Neural cell (in vitro differentiated cells): Measurements from ENCODE around the gene ADGRL1. TPM values are rescaled to one million over a fixed set of nuclear protein-coding genes. Genes with fewer than 3 reads are reported as not detected.

Experiments used
- H2AFZ ChIP-seq: fragments of 200-600, 300-800 bp; sonication (generic), shearing (Covaris generic); 2 replicates; pipeline ENCODE4 v1.6.0; 2014; ENCODE audit warnings: low read depth, mild to moderate bottlenecking, antibody characterized with exemption, low read length, moderate library complexity
- H3F3A ChIP-seq: fragments of 200-600 bp; shearing (Covaris generic); 2 replicates; pipeline ENCODE4 v1.6.1; 2016; ENCODE audit warnings: mild to moderate bottlenecking, moderate library complexity, mixed read lengths, antibody characterized with exemption, low read length; ENCODE audit not compliant: insufficient read depth, poor library complexity, severe bottlenecking
- H3K27ac ChIP-seq: fragments of 200-600, 300-800 bp; sonication (generic), shearing (Covaris generic); 2 replicates; pipeline ENCODE4 v1.5.1; 2014; ENCODE audit warnings: mild to moderate bottlenecking, low read length, moderate library complexity
- H3K27me3 ChIP-seq: fragments of 300-800, 200-600 bp; sonication (generic), shearing (Covaris generic); 2 replicates; pipeline ENCODE4 v1.6.0; 2014; ENCODE audit warnings: mild to moderate bottlenecking, low read depth, low read length, moderate library complexity; ENCODE audit not compliant: insufficient read depth
- H3K36me3 ChIP-seq: fragments of 300-800, 200-600 bp; sonication (generic), shearing (Covaris generic); 2 replicates; pipeline ENCODE4 v1.5.1; 2014; ENCODE audit warnings: mild to moderate bottlenecking, antibody characterized with exemption, low read length, moderate library complexity; ENCODE audit not compliant: insufficient read depth
- H3K4me2 ChIP-seq: fragments of 300-800, 200-600 bp; sonication (generic), shearing (Covaris generic); 2 replicates; pipeline ENCODE4 v1.6.0; 2014; ENCODE audit warnings: mild to moderate bottlenecking, low read length
- H3K4me3 ChIP-seq: fragments of 300-800, 200-600 bp; sonication (generic), shearing (Covaris generic); 2 replicates; pipeline ENCODE4 v1.5.1; 2014; ENCODE audit warnings: mild to moderate bottlenecking, low read length, moderate library complexity
- H3K79me2 ChIP-seq: fragments of 200-600 bp; shearing (Covaris generic); replicated peaks from 2 replicates; pipeline ENCODE4 v1.6.0; 2014; ENCODE audit warnings: mild to moderate bottlenecking, low read length, moderate library complexity; ENCODE audit not compliant: insufficient read depth
- H3K9ac ChIP-seq: fragments of 300-800, 200-600 bp; sonication (generic), shearing (Covaris generic); 2 replicates; pipeline ENCODE4 v1.6.1; 2016; ENCODE audit warnings: mild to moderate bottlenecking, low read length, mixed read lengths
- H3K9me2 ChIP-seq: fragments of 200-600 bp; shearing (Covaris generic); 2 replicates; pipeline ENCODE4 v1.6.1; 2016; ENCODE audit warnings: mild to moderate bottlenecking, low read length, mixed read lengths; ENCODE audit not compliant: insufficient read depth
- H3K9me3 ChIP-seq: fragments of 200-600, 300-800 bp; sonication (generic), shearing (Covaris generic); 2 replicates; pipeline ENCODE4 v1.6.1; 2016; ENCODE audit warnings: mild to moderate bottlenecking, mixed run types, low read length, moderate library complexity, mixed read lengths
- H4K20me1 ChIP-seq: fragments of 200-600 bp; shearing (Covaris generic); 2 replicates; pipeline ENCODE4 v1.6.1; 2016; ENCODE audit warnings: mild to moderate bottlenecking, mixed run types; ENCODE audit not compliant: insufficient read depth
- EP300 ChIP-seq: fragments of 450-650 bp; conservative IDR thresholded peaks from 2 replicates; pipeline ENCODE4 v1.6.1; 2014; ENCODE audit warnings: antibody characterized with exemption, mild to moderate bottlenecking, moderate library complexity; ENCODE audit not compliant: poor library complexity, severe bottlenecking
- EZH2 ChIP-seq: fragments of 200-600, 300-800 bp; shearing (Covaris generic), sonication (generic); IDR thresholded peaks from 2 replicates; pipeline ENCODE4 v1.6.1; 2014; ENCODE audit warnings: antibody characterized with exemption, low read length, borderline replicate concordance, mild to moderate bottlenecking; ENCODE audit not compliant: insufficient read depth, poor library complexity, severe bottlenecking
- MXI1 ChIP-seq: fragments of 450-650 bp; conservative IDR thresholded peaks from 2 replicates; pipeline ENCODE4 v1.6.1; 2014; ENCODE audit warnings: antibody characterized with exemption, mild to moderate bottlenecking; ENCODE audit not compliant: poor library complexity, severe bottlenecking
- POLR2AphosphoS5 ChIP-seq: IDR thresholded peaks from 2 replicates; pipeline ENCODE4 v1.6.1; 2012
- RAD21 ChIP-seq: fragments of 450-650 bp; conservative IDR thresholded peaks from 2 replicates; pipeline ENCODE4 v1.6.1; 2014; ENCODE audit warnings: antibody characterized with exemption, mild to moderate bottlenecking, moderate library complexity
- SMC3 ChIP-seq: fragments of 450-650 bp; conservative IDR thresholded peaks from 2 replicates; pipeline ENCODE4 v1.6.1; 2014; ENCODE audit warnings: antibody characterized with exemption, mild to moderate bottlenecking, moderate library complexity; ENCODE audit not compliant: poor library complexity
- TAF1 ChIP-seq: IDR thresholded peaks from 2 replicates; pipeline ENCODE4 v1.6.1; 2012; ENCODE audit warnings: low read depth
- polyA plus RNA-seq: library from polyadenylated mRNA; depleted of rRNA; stranded (reverse); fragments of >200 nt; gene quantifications from 2 replicates; pipeline ENCODE4 v1.2.3, GENCODE V29; 2014
- TF ChIP-seq, protein P1 (sequence below): IDR thresholded peaks from 2 replicates; pipeline ENCODE4 v1.6.1; 2012; ENCODE audit warnings: borderline replicate concordance
- TF ChIP-seq, protein P2 (sequence below): fragments of 450-650 bp; IDR thresholded peaks from 2 replicates; pipeline ENCODE4 v1.5.1; 2014; ENCODE audit warnings: antibody characterized with exemption, mild to moderate bottlenecking, moderate library complexity; ENCODE audit not compliant: poor library complexity, severe bottlenecking

The ADGRL1 gene
- polyA plus RNA-seq, 1 donor from 2014 or later, result 22.2 TPM

DNA sequence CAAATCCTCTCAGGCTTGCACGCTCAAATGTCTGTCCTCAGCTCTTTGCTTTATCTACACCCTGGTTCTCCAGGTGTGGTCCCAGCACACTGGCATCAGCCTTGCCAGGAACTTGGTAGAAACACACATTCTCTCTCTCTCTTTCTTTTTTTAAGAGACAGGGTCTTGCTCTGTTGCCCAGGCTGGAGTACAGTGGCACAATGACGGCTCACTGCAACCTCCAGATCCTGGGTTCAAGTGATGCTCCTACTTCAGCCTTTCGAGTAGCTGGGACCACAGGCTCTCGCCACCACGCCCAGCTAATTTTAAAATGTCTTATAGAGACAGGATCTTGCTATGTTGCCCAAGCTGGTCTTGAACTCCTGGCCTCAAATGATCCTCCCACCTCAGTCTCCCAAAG, 20.8 kb downstream of the ADGRL1 start:
- Histone ChIP-seq H2AFZ (no peak overlapping the region), H3K36me3 (no peaks in the 10 kb centered on the region), H3K4me2 (no peak overlapping the region), H3K27ac (no peak overlapping the region), H3K79me2 (no peaks in the 10 kb centered on the region), H3K4me3 (no peak overlapping the region), H3K9me3 (no peaks in the 10 kb centered on the region), H3F3A (no peaks in the 10 kb centered on the region), H4K20me1 (peaks cover 20% of the 10 kb centered on the region), H3K9me2 (no peaks in the 10 kb centered on the region), H3K27me3 (no peaks in the 10 kb centered on the region), H3K9ac (no peak overlapping the region)
- no peak for TF ChIP-seq TAF1
- no peak for TF ChIP-seq EZH2
- TF ChIP-seq RAD21, result no peak
- TF ChIP-seq, protein P1, sequence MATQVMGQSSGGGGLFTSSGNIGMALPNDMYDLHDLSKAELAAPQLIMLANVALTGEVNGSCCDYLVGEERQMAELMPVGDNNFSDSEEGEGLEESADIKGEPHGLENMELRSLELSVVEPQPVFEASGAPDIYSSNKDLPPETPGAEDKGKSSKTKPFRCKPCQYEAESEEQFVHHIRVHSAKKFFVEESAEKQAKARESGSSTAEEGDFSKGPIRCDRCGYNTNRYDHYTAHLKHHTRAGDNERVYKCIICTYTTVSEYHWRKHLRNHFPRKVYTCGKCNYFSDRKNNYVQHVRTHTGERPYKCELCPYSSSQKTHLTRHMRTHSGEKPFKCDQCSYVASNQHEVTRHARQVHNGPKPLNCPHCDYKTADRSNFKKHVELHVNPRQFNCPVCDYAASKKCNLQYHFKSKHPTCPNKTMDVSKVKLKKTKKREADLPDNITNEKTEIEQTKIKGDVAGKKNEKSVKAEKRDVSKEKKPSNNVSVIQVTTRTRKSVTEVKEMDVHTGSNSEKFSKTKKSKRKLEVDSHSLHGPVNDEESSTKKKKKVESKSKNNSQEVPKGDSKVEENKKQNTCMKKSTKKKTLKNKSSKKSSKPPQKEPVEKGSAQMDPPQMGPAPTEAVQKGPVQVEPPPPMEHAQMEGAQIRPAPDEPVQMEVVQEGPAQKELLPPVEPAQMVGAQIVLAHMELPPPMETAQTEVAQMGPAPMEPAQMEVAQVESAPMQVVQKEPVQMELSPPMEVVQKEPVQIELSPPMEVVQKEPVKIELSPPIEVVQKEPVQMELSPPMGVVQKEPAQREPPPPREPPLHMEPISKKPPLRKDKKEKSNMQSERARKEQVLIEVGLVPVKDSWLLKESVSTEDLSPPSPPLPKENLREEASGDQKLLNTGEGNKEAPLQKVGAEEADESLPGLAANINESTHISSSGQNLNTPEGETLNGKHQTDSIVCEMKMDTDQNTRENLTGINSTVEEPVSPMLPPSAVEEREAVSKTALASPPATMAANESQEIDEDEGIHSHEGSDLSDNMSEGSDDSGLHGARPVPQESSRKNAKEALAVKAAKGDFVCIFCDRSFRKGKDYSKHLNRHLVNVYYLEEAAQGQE, result no peak
- TF ChIP-seq EP300, result no peak
- TF ChIP-seq SMC3, result no peak
- TF ChIP-seq, protein P2, sequence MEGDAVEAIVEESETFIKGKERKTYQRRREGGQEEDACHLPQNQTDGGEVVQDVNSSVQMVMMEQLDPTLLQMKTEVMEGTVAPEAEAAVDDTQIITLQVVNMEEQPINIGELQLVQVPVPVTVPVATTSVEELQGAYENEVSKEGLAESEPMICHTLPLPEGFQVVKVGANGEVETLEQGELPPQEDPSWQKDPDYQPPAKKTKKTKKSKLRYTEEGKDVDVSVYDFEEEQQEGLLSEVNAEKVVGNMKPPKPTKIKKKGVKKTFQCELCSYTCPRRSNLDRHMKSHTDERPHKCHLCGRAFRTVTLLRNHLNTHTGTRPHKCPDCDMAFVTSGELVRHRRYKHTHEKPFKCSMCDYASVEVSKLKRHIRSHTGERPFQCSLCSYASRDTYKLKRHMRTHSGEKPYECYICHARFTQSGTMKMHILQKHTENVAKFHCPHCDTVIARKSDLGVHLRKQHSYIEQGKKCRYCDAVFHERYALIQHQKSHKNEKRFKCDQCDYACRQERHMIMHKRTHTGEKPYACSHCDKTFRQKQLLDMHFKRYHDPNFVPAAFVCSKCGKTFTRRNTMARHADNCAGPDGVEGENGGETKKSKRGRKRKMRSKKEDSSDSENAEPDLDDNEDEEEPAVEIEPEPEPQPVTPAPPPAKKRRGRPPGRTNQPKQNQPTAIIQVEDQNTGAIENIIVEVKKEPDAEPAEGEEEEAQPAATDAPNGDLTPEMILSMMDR, result no peak
- no peak for TF ChIP-seq MXI1
- no peak for TF ChIP-seq POLR2AphosphoS5

DNA sequence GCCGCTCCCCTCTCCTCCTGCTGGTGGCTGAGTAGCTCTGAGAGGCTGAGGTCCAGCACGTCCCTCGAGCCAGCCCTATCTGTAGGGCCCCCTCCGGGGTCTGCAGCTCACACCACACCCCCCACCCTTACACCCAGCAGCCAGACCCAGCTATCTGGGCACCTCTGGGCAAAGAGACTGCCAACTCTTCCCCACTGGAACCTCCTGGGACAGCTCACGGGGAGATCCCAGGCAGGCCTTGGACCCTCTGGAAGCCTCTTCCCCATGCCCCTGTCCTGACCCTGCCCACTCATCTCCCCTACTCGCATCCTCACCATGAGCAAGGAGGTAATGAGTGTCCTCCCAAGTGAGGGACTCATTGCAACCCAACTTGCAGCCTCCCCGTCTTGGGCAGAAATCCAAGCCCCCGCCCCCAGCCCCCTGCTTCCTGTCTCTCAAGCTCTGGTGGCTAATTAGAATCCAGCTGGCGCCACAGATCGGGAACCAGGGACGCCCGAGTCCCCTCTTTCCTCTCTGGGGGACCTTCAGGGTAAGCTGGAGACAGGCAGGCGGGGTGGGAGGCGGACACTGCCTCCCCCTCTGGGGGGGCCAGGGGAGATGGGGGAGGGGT, 22.1 kb downstream of the ADGRL1 start:
- no peak overlapping the region for H3K9ac ChIP-seq
- H2AFZ ChIP-seq, result no peak overlapping the region
- H3K9me2 ChIP-seq, result no peaks in the 10 kb centered on the region
- no peaks in the 10 kb centered on the region for H3K9me3 ChIP-seq
- H3K79me2 ChIP-seq, result no peaks in the 10 kb centered on the region
- no peak overlapping the region for H3K27ac ChIP-seq
- no peak for TF ChIP-seq RAD21
- TF ChIP-seq SMC3, result no peak
- TF ChIP-seq TAF1, result no peak
- no peak for TF ChIP-seq POLR2AphosphoS5
- TF ChIP-seq, protein P2, result no peak
- TF ChIP-seq EZH2, result no peak
- TF ChIP-seq MXI1, result no peak
- H3K36me3 ChIP-seq, result no peaks in the 10 kb centered on the region
- H3K27me3 ChIP-seq, result no peaks in the 10 kb centered on the region
- H3F3A ChIP-seq, result no peaks in the 10 kb centered on the region
- no peak overlapping the region for H3K4me3 ChIP-seq
- peaks cover 20% of the 10 kb centered on the region for H4K20me1 ChIP-seq
- H3K4me2 ChIP-seq, result no peak overlapping the region
